GM19043 (cell line): Measurements from ENCODE around the gene MPV17.
"Not testable (repeated sequence)": the region's sequence is repeated elsewhere in the genome, so short reads cannot be mapped to it uniquely, and the experiment has no call there.

Source experiments
- ATAC-seq: cut with Tn5 transposase; IDR thresholded peaks from one replicate; pipeline ENCODE4 v1.9.1; 2021; ENCODE audit warnings: low read depth; ENCODE audit not compliant: unreplicated experiment

Gene MPV17

GRCh38 chr2:27323596-27324285 lies 844 bp upstream of the MPV17 start:
- ATAC-seq, result no peak

- ATAC-seq, result no peak
Observed at GRCh38 chr2:27322301-27322765, 564 bp downstream of the MPV17 start.

GRCh38 chr2:27320958-27321543 lies 1.8 kb downstream of the MPV17 start:
- no peak for ATAC-seq

- not testable (repeated sequence) for ATAC-seq
Observed at GRCh38 chr2:27319839-27320238, 3.1 kb downstream of the MPV17 start.

GRCh38 chr2:27316655-27317412 lies 6.1 kb downstream of the MPV17 start:
- ATAC-seq, result no peak

GRCh38 chr2:27315122-27315521 lies 7.8 kb downstream of the MPV17 start:
- no peak for ATAC-seq

GRCh38 chr2:27314709-27315108 lies 8.2 kb downstream of the MPV17 start:
- no peak for ATAC-seq

GRCh38 chr2:27313882-27314645 lies 8.8 kb downstream of the MPV17 start:
- no peak for ATAC-seq

GRCh38 chr2:27312152-27312551 lies 10.7 kb downstream of the MPV17 start:
- ATAC-seq, result no peak

- ATAC-seq, result no peak
Observed at GRCh38 chr2:27309651-27310050, 13.2 kb downstream of the MPV17 start.

GRCh38 chr2:27308359-27308881 lies 14.5 kb downstream of the MPV17 start, which contains the start of gene UCN:
UCN (minus strand) TSS chr2:27308445; CDS start chr2:27307895, 550 bp downstream.
- no peak for ATAC-seq

- no peak for ATAC-seq
Observed at GRCh38 chr2:27307545-27308358, 15.1 kb downstream of the MPV17 start.

GRCh38 chr2:27307287-27307544 lies 15.7 kb downstream of the MPV17 start:
- ATAC-seq, result no peak

GRCh38 chr2:27306573-27307286 lies 16.2 kb downstream of the MPV17 start:
- ATAC-seq, result no peak

GRCh38 chr2:27306136-27306535 lies 16.8 kb downstream of the MPV17 start:
- no peak for ATAC-seq

- ATAC-seq, result no peak
Observed at GRCh38 chr2:27305516-27305915, 17.4 kb downstream of the MPV17 start.

GRCh38 chr2:27304488-27305240 lies 18.2 kb downstream of the MPV17 start:
- no peak for ATAC-seq
